ENCODE data around the gene TMEM89. TPM values are rescaled to one million over a fixed set of nuclear protein-coding genes. Genes with fewer than 3 reads are reported as not detected.

TMEM89 gene
- total and polyA plus RNA-seq, 2 of the 13 experiments (the other 11 are each of a cell fraction or from before 2014, with no cell fraction given): 0.31 to 0.59 TPM

DNA sequence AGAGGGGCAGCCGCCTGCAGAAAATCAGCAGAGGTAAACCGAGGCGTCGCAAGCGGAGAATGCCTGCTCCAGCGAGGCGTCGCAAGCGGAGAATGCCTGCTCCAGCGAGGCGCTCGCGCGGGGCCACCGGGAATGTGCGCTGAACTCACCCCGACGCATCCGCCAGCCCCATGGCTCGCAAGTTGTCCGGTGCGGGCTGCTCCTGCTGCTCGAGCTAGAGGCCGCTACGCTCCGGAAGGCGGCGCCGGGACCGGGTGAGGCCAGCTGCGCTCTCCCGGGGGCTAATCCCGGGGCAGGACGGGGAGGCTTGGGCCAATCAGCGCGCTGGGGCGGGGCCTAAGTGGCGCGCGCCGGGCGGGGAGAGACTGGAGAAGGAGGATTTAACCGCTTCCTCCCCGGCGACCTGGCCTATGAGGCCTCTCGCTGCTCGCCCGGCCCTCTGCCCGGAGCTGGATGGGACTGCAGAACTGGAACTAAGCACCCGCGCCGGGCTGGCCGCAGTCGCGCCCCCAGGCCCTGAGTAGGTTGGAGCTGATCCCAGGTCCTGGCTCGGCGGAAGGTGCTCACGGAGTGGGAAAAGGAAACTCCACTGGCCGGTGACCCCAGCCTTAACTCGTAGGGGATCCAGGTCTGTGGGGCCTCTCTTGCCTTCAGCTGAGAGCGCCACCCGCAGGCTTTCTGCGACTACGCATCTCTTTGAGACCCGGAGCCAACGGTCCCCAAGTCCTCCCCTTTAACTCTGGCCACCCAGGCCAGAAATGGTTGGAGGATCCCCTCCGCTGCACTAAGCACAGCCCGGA is 13.9 kb upstream of the TMEM89 start, which contains the start of gene SLC26A6 (continued):
- TF ChIP-seq, protein P1, sequence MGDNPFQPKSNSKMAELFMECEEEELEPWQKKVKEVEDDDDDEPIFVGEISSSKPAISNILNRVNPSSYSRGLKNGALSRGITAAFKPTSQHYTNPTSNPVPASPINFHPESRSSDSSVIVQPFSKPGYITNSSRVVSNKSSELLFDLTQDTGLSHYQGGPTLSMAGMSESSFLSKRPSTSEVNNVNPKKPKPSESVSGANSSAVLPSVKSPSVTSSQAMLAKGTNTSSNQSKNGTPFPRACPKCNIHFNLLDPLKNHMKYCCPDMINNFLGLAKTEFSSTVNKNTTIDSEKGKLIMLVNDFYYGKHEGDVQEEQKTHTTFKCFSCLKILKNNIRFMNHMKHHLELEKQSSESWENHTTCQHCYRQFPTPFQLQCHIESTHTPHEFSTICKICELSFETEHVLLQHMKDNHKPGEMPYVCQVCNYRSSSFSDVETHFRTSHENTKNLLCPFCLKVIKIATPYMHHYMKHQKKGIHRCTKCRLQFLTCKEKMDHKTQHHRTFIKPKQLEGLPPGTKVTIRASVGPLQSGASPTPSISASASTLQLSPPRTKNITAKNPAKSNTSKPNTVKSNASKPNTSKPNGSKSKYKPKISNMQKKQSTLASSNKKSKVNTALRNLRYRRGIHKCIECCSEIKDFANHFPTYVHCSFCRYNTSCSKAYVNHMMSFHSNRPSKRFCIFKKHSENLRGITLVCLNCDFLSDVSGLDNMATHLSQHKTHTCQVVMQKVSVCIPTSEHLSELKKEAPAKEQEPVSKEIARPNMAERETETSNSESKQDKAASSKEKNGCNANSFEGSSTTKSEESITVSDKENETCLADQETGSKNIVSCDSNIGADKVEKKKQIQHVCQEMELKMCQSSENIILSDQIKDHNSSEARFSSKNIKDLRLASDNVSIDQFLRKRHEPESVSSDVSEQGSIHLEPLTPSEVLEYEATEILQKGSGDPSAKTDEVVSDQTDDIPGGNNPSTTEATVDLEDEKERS (CRISPR knock-in tag; IDR thresholded peaks at IDR 0.05): peak; percentile 89; the same call in 1 of the 2 replicates
- TF ChIP-seq JDP2 (CRISPR knock-in tag; IDR thresholded peaks at IDR 0.05; ENCODE audit: borderline replicate concordance) (no peak; the same call in 1 of the 2 replicates), TOE1 (CRISPR knock-in tag; IDR thresholded peaks at IDR 0.05) (no peak), ZNF10 (CRISPR knock-in tag; IDR thresholded peaks at IDR 0.05; ENCODE audit: borderline replicate concordance, low read depth) (no peak), ZNF816 (CRISPR knock-in tag; IDR thresholded peaks at IDR 0.05; ENCODE audit: borderline replicate concordance) (0 out of 2 replicates have a peak, but pooled peaks have one; percentile 80)
- TF ChIP-seq, protein P2, sequence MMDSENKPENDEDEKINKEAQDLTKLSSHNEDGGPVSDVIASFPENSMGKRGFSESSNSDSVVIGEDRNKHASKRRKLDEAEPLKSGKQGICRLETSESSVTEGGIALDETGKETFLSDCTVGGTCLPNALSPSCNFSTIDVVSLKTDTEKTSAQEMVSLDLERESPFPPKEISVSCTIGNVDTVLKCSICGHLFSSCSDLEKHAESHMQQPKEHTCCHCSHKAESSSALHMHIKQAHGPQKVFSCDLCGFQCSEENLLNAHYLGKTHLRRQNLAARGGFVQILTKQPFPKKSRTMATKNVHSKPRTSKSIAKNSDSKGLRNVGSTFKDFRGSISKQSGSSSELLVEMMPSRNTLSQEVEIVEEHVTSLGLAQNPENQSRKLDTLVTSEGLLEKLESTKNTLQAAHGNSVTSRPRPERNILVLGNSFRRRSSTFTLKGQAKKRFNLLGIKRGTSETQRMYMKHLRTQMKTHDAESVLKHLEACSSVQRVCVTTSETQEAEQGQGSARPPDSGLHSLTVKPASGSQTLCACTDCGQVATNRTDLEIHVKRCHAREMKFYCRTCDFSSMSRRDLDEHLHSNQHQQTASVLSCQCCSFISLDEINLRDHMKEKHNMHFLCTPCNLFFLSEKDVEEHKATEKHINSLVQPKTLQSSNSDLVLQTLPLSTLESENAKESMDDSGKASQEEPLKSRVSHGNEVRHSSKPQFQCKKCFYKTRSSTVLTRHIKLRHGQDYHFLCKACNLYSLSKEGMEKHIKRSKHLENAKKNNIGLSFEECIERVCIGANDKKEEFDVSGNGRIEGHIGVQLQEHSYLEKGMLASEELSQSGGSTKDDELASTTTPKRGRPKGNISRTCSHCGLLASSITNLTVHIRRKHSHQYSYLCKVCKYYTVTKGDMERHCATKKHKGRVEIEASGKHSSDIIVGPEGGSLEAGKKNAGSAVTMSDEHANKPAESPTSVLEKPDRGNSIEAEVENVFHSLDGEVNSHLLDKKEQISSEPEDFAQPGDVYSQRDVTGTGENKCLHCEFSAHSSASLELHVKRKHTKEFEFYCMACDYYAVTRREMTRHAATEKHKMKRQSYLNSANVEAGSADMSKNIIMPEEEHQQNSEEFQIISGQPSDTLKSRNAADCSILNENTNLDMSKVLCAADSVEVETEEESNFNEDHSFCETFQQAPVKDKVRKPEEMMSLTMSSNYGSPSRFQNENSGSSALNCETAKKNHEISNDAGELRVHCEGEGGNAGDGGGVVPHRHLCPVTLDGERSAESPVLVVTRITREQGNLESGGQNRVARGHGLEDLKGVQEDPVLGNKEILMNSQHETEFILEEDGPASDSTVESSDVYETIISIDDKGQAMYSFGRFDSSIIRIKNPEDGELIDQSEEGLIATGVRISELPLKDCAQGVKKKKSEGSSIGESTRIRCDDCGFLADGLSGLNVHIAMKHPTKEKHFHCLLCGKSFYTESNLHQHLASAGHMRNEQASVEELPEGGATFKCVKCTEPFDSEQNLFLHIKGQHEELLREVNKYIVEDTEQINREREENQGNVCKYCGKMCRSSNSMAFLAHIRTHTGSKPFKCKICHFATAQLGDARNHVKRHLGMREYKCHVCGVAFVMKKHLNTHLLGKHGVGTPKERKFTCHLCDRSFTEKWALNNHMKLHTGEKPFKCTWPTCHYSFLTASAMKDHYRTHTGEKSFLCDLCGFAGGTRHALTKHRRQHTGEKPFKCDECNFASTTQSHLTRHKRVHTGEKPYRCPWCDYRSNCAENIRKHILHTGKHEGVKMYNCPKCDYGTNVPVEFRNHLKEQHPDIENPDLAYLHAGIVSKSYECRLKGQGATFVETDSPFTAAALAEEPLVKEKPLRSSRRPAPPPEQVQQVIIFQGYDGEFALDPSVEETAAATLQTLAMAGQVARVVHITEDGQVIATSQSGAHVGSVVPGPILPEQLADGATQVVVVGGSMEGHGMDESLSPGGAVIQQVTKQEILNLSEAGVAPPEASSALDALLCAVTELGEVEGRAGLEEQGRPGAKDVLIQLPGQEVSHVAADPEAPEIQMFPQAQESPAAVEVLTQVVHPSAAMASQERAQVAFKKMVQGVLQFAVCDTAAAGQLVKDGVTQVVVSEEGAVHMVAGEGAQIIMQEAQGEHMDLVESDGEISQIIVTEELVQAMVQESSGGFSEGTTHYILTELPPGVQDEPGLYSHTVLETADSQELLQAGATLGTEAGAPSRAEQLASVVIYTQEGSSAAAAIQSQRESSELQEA (CRISPR knock-in tag; IDR thresholded peaks at IDR 0.05; ENCODE audit: not compliant biosample characterization): peak; percentile 81
- TF ChIP-seq, protein P3, sequence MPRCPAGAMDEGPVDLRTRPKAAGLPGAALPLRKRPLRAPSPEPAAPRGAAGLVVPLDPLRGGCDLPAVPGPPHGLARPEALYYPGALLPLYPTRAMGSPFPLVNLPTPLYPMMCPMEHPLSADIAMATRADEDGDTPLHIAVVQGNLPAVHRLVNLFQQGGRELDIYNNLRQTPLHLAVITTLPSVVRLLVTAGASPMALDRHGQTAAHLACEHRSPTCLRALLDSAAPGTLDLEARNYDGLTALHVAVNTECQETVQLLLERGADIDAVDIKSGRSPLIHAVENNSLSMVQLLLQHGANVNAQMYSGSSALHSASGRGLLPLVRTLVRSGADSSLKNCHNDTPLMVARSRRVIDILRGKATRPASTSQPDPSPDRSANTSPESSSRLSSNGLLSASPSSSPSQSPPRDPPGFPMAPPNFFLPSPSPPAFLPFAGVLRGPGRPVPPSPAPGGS (CRISPR knock-in tag; IDR thresholded peaks at IDR 0.05): peak; percentile 44; the same call in 1 of the 2 replicates
